ENCODE results near the gene ZFP92.

DNA sequence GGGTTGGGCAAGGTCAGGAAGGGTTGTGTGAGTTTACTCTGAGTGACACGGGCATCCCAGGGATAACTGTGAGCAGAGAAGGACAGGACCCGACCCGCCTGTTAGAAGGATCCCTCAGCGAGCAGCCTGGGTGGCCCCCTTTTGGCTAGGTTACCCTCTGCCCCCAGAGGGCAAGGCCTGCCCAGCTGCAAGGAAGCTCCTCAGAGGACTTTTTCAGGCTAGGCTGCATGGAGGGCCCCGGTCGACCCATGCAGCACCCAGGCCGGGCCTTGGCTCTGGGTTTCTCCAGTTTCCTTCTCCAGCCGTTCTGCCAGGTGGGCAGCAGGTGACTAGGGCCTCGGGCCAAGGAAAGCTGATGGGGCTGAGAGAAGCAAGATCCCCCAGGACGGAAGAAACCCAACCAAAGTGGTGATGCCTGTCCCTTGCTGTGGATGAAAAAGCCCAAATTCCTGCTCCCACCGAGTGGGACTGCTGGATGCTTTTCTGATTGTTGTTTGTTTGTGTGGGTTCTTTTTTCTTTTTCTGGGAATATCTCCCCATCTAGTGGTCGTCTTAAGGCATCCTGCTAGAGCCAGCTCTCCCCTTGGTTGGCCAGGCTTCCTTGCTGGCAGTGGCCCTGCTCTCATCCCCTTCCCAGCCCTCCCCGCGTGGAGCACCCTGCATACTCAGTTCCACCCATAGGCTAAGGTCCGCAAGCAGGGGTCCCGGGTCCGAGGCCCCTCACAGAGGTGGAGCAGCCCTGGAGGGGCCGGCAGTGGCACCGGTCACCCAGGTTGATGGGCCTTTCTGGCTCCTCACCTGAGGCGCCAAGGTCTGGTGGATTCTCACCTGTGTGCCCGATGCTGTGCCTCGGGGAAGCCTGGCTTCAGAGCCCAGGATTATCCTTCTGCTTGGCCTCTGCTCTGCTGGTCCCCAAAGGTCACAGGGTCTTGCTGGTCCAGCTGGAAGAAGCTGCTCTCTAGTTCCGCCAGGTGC lies 1.8 kb downstream of the ZFP92 start:
- no peak for TF ChIP-seq POLR2A (IDR thresholded peaks at IDR 0.05; ENCODE audit: low read depth, low read length)
- TF ChIP-seq POLR2AphosphoS5 (IDR thresholded peaks at IDR 0.05; ENCODE audit: low read depth, low read length): no peak
- TF ChIP-seq TAF1 (IDR thresholded peaks at IDR 0.05; ENCODE audit: low read depth, low read length): no peak
- no peak for TF ChIP-seq SPI1 (IDR thresholded peaks at IDR 0.05; ENCODE audit: low read depth, low read length)
- TF ChIP-seq PAX5 (IDR thresholded peaks at IDR 0.05; ENCODE audit: insufficient read depth, low read length, severe bottlenecking): no peak
- no peak for TF ChIP-seq POU2F2 (IDR thresholded peaks at IDR 0.05; ENCODE audit: low read depth, low read length)
